Mucosa of stomach (tissue), 1 donor: ENCODE results near the gene UBE4B.
"Not testable (repeated sequence)": the region's sequence is repeated elsewhere in the genome, so short reads cannot be mapped to it uniquely, and the experiment has no call there.

Source experiments
- H3K27me3 ChIP-seq: one replicate; pipeline ENCODE4 v1.7.0; 2013; ENCODE audit warnings: mild to moderate bottlenecking, low read length; ENCODE audit not compliant: control insufficient read depth, insufficient read depth
- H3K36me3 ChIP-seq: one replicate; pipeline ENCODE4 v1.7.0; 2013; ENCODE audit warnings: low read length; ENCODE audit not compliant: control insufficient read depth, insufficient read depth
- H3K4me1 ChIP-seq: one replicate; pipeline ENCODE4 v1.7.0; 2013; ENCODE audit warnings: mild to moderate bottlenecking, low read length; ENCODE audit not compliant: control insufficient read depth, insufficient read depth
- H3K4me3 ChIP-seq: one replicate; pipeline ENCODE4 v1.7.0; 2013; ENCODE audit warnings: low read length
- H3K9ac ChIP-seq: one replicate; pipeline ENCODE4 v1.7.0; 2013; ENCODE audit warnings: mild to moderate bottlenecking, low read length, moderate library complexity
- H3K9me3 ChIP-seq: one replicate; pipeline ENCODE4 v1.7.0; 2013; ENCODE audit warnings: mild to moderate bottlenecking, low read length, moderate library complexity; ENCODE audit not compliant: control insufficient read depth
- donor health status: Pancreatic carcinoma.

Gene UBE4B

DNA sequence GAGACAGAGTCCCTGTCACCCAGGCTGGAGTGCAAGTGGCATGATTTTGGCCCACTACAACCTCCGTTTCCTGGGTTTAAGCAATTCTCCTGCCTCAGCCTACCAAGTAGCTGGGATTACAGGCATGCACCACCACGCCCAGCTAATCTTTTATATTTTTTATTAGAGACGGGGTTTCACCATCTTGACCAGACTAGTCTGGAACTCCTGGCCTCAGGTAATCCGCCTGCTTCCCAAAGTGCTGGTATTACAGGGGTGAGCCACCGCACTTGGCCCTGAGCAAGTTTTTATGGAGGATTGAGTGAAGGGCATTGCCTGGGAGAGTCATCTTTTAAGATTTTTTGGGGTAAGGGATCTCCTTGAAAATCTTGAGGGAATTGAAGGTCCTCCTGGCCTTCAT is 28.5 kb downstream of the UBE4B start:
- no peak overlapping the region for H3K4me3 ChIP-seq
- H3K9ac ChIP-seq, result no peak overlapping the region
- H3K9me3 ChIP-seq, result no peaks in the 10 kb centered on the region
- H3K36me3 ChIP-seq, result no peaks in the 10 kb centered on the region
- H3K4me1 ChIP-seq, result no peaks in the 10 kb centered on the region
- H3K27me3 ChIP-seq, result no peaks in the 10 kb centered on the region

- Histone ChIP-seq H3K36me3 (no peaks in the 10 kb centered on the region), H3K4me3 (no peak overlapping the region), H3K9me3 (no peaks in the 10 kb centered on the region), H3K4me1 (no peaks in the 10 kb centered on the region), H3K27me3 (no peaks in the 10 kb centered on the region), H3K9ac (no peak overlapping the region)
Observed at GRCh38 chr1:10063878-10064277, 31.1 kb downstream of the UBE4B start.

- Histone ChIP-seq H3K27me3 (no peaks in the 10 kb centered on the region), H3K36me3 (no peaks in the 10 kb centered on the region), H3K9me3 (no peaks in the 10 kb centered on the region), H3K9ac (no peak overlapping the region), H3K4me3 (no peak overlapping the region), H3K4me1 (no peaks in the 10 kb centered on the region)
Observed at GRCh38 chr1:10064416-10065343, 31.9 kb downstream of the UBE4B start.

- no peaks in the 10 kb centered on the region for H3K36me3 ChIP-seq
- no peak overlapping the region for H3K9ac ChIP-seq
- H3K9me3 ChIP-seq, result no peaks in the 10 kb centered on the region
- H3K27me3 ChIP-seq, result no peaks in the 10 kb centered on the region
- no peak overlapping the region for H3K4me3 ChIP-seq
- no peaks in the 10 kb centered on the region for H3K4me1 ChIP-seq
Observed at GRCh38 chr1:10065344-10065685, 32.6 kb downstream of the UBE4B start.

DNA sequence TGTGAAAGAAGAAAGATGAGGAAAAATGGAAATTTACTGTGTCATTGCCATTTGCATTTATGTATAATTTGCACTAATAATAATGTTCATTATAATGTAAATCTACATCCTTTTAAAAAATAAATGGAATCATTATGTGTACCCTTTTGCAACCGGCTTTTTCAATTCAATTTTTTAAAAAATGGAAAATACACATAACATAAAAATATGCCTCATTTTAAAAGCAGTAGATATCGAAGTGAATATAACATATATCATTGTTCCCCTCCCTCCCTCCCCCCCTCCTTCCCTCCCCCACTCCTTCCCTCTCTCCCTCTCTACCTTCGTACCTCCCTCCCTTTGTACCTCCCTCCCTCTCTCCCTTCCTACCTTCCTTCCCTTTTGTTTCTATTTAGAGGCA is 33.0 kb downstream of the UBE4B start:
- Histone ChIP-seq H3K9ac (no peak overlapping the region), H3K4me3 (no peak overlapping the region), H3K9me3 (no peaks in the 10 kb centered on the region), H3K27me3 (no peaks in the 10 kb centered on the region), H3K36me3 (no peaks in the 10 kb centered on the region), H3K4me1 (no peaks in the 10 kb centered on the region)

DNA sequence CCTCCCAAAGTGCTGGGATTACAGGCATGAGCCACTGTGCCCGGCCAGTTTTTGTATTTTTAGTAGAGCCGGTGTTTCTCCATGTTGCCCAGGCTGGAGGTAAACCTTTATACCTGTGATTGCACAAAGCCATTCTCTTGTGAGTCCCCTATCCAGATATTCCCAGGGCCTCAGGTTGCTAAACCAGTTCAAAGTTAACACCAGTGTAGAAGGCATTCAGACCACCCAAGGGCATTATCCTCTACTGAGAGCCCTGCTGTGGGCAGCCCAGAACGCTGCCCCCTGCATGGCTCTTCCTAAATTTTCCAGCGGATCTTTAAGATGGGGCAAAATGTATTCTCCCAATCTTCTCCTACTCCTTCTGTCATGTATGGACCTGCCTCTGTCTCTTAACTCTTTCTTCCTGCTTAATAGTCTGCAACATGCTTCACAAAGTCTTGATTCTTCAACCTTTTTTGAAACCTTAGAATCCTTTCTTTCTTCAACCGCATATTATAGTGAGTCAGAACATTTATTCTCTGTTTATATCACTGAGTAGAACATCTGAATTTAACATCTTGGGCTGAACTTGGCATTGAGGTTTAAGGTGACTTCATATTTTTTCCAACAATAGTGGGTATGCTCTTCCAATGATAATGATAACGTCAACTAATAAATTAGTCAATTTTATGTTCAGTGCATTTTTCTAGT is 36.0 kb downstream of the UBE4B start:
- Histone ChIP-seq H3K4me3 (no peak overlapping the region), H3K27me3 (no peaks in the 10 kb centered on the region), H3K4me1 (no peaks in the 10 kb centered on the region), H3K9me3 (no peaks in the 10 kb centered on the region), H3K36me3 (no peaks in the 10 kb centered on the region), H3K9ac (no peak overlapping the region)

DNA sequence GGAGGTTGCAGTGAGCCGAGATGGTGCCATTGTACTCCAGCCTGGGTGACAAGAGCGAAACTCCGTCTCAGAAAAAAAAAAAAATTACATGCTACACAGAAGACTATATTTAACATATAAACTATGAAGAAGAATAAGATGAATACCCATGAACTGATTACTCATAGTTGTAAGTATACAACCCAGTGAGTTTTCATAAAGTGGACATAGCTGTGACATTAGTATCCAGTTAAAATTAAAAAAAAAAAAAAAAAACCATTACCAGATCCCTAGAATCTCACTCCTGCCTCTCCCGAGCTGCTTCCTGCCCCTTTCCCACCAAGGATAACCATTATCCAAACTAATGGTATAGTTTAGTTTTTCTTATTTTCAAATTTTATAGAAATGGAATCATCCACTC is 37.4 kb downstream of the UBE4B start:
- H3K4me3 ChIP-seq, result no peak overlapping the region
- no peaks in the 10 kb centered on the region for H3K36me3 ChIP-seq
- H3K4me1 ChIP-seq, result no peaks in the 10 kb centered on the region
- no peak overlapping the region for H3K9ac ChIP-seq
- H3K27me3 ChIP-seq, result no peaks in the 10 kb centered on the region
- no peaks in the 10 kb centered on the region for H3K9me3 ChIP-seq

DNA sequence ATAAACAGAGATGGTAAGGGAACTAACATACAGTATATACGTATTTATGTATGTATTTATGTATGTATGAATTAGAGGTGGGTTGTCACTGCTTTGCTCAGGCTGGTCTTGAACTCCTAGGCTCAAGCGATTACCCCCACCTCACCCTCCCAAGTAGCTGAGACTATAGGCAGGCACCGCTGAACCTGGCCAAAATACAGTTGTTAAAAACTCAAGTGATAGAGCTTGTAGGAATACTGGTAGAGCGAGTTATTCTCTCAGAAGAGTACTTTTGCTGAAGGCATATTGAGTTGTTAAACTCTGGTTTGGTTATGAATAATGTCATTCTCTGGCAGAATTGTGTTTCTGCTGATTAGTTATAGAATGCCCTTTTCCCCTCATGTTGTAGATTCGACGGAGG is 38.9 kb downstream of the UBE4B start:
- Histone ChIP-seq H3K4me3 (no peak overlapping the region), H3K9me3 (no peaks in the 10 kb centered on the region), H3K27me3 (no peaks in the 10 kb centered on the region), H3K9ac (no peak overlapping the region), H3K36me3 (no peaks in the 10 kb centered on the region), H3K4me1 (no peaks in the 10 kb centered on the region)

DNA sequence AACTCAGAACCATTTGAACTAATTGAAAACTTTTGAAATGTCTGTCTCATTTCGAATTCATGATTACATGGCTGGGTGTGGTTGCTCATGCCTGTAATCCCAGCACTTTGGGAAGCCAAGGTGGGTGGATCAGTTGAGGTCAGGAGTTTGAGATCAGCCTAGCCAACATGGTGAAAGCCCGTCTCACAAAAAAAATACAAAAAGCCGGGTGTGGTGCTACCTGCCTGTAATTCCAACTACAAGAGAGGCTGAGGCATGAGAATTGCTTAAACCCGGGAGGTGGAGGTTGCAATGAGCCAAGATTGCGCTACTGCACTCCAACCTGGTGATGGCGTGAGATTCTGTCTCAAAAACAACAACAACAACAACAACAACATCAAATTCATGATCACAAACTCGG is 40.6 kb downstream of the UBE4B start:
- H3K9me3 ChIP-seq, H3K4me1 ChIP-seq, H3K9ac ChIP-seq, H3K4me3 ChIP-seq, H3K36me3 ChIP-seq, H3K27me3 ChIP-seq: not testable (repeated sequence)

- H3K9me3 ChIP-seq, result no peaks in the 10 kb centered on the region
- no peaks in the 10 kb centered on the region for H3K4me1 ChIP-seq
- H3K27me3 ChIP-seq, result no peaks in the 10 kb centered on the region
- no peaks in the 10 kb centered on the region for H3K36me3 ChIP-seq
- no peak overlapping the region for H3K4me3 ChIP-seq
- no peak overlapping the region for H3K9ac ChIP-seq
Observed at GRCh38 chr1:10074059-10074851, 41.5 kb downstream of the UBE4B start.

DNA sequence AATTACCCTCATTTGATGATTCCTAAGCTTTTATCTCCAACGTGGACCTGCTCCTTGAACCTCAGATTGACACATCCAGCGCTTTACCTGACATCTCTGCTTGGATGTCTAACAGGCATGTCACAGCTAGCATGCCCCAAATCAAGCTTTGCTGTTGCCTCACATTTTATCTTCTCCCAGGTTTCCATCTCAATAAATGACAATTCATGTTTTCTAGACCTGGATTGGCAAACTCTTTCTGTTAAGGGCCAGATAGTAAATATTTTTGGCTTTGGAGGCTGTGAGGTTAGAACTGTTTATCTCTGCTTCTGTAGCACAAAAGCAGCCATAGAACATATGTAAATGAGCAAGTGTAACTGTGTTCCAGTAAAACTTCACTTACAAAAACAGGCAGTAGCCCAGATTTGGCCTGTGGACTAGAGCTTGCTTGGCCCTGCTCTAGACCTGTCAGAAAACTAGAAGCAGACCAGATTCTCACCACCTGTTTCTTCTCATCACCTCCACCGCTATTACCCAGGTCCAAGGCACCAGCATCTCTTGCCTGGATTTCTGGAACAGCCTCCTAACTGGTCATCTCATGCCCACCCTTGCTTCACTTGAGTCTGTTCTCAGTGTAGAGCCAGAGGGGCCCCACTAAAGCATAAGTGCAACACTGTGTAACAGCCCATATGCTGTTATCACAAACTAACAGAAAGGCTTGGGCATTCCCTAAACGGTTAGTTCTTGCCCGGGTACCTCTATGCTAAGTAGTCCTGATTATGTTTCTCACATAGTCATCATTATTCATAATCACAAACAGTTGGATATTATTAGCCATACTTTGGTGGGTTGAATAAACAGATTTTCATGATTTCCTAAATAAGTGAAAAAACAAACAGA is 42.3 kb downstream of the UBE4B start:
- Histone ChIP-seq H3K36me3 (no peaks in the 10 kb centered on the region), H3K4me3 (no peak overlapping the region), H3K27me3 (no peaks in the 10 kb centered on the region), H3K9me3 (no peaks in the 10 kb centered on the region), H3K4me1 (no peaks in the 10 kb centered on the region), H3K9ac (no peak overlapping the region)
